HG03159 (cell line): Measurements from ENCODE around the gene ITPRIPL2.

Experiments used
- ATAC-seq: cut with Tn5 transposase; IDR thresholded peaks from one replicate; pipeline ENCODE4 v1.9.1; 2021; ENCODE audit warnings: mild to moderate bottlenecking, moderate library complexity; ENCODE audit not compliant: unreplicated experiment

The ITPRIPL2 gene

DNA sequence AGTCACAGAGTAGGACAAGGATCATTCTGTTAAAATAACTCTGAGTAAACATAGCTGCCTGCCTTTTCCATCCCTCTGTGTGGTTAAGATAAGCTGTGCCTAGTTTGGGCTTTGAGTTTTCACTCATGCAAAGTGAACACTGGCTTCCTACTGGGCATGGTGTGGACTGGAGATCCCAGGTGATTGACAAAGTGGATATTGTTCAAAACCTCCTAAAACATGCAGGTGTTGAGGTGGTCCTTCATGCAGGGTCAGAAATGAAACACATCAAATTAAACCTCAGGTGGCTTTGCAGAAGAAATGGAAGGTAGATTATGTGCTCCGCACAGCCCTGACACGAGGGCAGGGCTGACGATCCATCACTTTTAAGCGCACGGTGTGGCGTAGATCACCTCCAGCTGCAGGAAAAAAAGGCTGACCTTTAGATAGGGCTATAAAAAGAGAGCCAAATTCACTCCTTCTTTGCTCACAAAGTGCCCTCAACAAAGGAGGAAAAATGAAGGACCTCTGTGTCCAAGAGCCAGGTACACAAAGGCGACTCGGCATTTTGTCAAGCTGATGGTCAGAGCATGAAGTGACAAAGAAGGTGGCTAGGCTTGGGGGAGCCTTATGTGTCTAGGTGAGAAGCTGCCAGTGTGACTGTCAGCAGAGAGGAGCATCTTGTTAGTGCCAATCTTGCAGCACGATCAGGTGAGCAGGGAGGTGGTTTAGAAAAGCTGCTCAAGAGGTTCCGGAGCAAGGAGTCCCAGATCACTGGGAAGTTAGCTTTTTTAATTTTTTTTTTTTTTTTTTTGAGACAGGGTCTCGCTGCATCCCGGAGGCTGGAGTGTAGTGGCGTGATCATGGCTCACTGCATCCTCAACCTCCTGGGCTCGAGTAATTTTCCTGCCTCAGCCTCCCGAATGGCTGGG lies 19.9 kb upstream of the ITPRIPL2 start:
- no peak for ATAC-seq

DNA sequence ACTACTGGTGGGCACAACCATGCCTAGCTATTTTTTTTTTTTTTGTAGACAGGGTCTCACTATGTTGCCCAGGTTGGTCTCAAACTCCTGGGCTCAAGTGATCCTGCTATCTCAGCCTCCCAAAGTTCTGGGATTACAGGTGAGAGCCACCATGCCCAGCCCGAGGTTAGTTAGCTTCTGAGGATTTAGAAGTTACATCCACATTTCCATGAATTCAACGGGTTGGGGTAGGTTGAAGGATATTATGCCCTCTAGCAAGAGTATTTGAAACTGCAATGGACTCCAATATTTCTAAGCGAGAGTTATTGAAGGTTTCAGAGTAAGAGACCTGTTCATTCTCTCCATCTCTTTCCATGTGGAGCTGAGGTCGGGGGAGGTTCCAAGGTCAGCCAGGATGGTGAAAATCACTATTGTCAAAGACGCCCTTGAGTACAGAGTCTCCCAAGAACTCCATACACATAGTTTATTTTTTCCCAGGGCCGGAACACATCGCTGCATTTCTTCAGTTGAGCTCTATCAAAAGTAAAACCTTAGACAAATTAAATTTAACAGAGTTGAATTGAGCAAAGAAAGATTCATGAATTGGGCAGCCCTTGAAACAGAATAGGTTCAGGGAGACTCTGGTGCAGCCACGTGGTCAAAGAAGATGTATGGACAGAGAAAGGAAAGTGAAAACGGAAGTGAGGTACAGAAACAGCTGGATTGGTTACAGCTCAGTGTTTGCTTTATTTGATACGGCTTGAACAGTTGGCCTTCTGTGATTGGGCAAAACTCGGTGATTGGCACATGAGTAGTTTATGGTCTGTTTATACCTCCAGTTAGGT lies 19.0 kb upstream of the ITPRIPL2 start:
- no peak for ATAC-seq

GRCh38 chr16:19095654-19096053 lies 18.1 kb upstream of the ITPRIPL2 start:
- ATAC-seq = no peak

DNA sequence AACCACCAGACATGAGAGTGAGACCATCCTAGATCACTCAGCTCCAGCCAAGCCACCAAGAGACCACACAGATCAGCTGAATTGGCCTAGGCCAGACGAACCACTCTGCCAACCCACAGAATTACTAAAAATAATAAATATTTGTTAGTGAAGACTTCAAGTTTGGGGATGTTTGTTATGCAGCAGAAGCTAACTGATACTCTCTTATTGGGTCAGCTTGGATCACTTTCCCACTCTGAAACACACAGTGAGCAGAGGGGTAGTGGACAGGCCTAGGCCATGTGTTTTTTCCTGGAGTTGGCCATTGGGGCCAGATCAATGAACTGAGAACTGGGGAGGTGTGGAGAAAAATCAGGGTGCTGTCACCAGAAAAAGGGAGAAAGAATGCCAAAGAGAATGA lies 15.6 kb upstream of the ITPRIPL2 start:
- ATAC-seq = no peak

- ATAC-seq = no peak
These were observed 11.4 kb upstream of the ITPRIPL2 start for GRCh38 chr16:19102187-19102872.

- no peak for ATAC-seq
These were observed 9.2 kb upstream of the ITPRIPL2 start for GRCh38 chr16:19104607-19105006.

DNA sequence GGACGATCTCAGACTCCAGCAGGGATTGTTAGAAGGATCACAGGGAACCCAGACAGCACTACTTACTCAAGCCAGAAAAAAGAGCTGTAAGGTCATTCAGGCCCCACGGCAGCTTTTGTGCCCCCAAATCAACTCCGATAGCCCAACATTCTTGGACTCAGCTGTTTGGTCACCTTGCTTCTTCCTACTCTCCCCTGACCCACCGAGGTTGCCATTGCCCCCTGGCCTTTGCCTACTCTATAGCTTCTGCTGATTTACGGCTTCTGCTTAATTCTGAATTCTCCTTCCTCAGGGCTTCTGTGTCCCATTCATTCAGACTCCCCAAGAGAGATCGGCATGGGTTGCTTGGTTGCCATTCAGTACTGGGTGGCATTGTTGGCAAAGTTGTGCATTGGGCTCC lies 8.6 kb upstream of the ITPRIPL2 start:
- ATAC-seq = no peak

GRCh38 chr16:19105891-19106624 lies 7.7 kb upstream of the ITPRIPL2 start:
- no peak for ATAC-seq

- ATAC-seq = no peak
These were observed 7.1 kb upstream of the ITPRIPL2 start for GRCh38 chr16:19106625-19107020.

DNA sequence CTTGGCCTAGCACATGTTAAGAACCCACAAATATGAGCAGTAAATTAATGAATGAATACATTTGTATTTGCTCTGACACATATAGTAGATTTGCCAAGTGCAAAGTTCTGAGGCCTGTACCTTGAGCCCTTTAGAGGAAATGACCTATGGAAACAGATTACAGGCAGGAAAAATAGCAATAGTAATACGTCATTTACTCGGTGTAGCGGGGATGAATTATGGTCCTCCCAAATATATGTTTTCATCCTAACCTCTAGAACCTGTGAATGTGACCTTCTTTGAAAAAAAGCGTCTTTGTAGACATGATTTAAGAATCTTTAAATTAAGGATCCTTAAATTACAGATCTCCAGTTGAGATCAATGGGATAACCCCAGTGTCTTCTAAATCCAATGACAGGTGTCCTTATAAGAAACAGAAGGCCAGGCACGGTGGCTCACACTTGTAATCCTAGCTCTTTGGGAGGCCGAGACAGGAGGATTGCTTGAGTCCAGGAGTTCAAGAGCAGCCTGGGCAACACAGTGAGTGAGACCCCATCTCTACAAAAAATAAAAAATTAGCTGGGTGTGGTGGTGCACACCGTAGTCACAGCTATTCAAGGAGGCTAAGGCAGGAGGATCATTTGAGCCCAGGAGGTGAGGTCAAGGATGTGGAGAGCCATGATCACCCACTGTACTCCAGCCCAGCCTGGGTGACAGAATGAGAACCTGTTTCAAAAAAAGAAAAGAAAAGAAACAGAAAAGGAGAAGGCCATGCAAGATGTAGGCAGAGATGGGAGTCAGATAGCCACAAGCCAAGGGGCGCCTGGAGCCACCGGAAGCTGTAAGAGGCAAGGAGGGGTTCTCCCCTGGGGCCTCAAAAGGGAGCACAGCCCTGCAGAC lies 5.1 kb upstream of the ITPRIPL2 start:
- ATAC-seq = no peak

DNA sequence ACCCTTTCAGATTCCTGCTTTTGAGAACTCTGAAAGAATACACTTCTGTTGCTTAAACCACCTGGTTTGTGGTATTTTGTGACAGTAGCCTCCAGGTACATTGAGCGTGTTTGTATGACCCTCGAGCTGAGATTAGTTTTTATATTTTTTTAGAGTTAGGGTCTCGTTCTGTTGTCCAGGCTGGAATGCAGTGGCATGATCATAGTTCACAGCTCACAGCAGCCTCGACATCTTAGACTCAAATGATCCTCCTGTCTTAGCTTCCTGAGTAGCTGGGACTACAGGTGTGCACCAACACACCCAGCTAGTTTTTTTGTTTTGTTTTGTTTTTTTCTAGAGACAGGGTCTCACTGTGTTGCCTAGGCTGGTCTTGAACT lies 4.5 kb upstream of the ITPRIPL2 start:
- no peak for ATAC-seq

- no peak for ATAC-seq
These were observed 3.0 kb upstream of the ITPRIPL2 start for GRCh38 chr16:19110537-19111360.

- no peak for ATAC-seq
These were observed 1.7 kb upstream of the ITPRIPL2 start for GRCh38 chr16:19112099-19112407.

- no peak for ATAC-seq
These were observed 789 bp downstream of the ITPRIPL2 start for GRCh38 chr16:19114359-19115147.

DNA sequence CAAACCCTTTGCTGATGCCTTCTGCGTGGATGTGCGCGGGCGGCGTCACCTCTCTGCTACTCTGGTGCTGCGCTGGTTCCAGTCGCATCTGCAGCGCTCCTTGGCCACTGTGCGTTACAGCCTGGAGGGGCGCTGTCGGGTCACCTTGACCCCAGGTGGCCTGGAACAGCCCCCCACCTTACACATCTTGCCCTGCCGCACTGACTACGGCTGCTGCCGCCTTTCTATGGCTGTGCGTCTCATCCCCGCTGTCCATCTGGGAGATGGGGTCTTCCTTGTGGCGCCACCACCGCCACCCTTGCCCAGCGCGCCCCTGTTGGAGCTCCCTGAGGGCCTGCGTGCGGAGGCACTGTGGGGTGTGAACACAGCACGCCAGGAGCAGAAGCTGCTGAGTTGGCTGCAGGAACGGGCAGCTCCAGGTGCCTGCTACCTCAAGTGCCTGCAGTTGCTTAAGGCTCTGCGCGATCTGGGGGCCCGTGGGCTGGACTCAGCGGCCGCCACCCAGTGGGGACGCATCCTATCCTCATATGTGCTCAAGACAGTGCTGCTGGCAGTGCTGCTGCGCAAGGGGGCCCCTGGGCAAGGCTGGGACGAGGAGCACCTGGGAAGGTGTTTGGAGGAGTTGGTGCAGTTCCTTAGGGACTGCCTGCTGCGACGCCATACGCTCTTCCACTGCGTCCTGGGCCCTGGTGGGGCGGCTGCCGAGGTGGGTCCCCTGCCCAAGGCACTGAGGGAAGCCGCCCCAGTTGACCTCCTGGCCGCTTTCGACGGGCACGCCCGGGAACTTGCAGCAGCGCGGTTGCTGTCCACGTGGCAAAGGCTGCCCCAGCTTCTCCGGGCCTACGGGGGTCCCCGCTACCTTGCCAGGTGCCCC lies 1.6 kb downstream of the ITPRIPL2 start:
- ATAC-seq = no peak

DNA sequence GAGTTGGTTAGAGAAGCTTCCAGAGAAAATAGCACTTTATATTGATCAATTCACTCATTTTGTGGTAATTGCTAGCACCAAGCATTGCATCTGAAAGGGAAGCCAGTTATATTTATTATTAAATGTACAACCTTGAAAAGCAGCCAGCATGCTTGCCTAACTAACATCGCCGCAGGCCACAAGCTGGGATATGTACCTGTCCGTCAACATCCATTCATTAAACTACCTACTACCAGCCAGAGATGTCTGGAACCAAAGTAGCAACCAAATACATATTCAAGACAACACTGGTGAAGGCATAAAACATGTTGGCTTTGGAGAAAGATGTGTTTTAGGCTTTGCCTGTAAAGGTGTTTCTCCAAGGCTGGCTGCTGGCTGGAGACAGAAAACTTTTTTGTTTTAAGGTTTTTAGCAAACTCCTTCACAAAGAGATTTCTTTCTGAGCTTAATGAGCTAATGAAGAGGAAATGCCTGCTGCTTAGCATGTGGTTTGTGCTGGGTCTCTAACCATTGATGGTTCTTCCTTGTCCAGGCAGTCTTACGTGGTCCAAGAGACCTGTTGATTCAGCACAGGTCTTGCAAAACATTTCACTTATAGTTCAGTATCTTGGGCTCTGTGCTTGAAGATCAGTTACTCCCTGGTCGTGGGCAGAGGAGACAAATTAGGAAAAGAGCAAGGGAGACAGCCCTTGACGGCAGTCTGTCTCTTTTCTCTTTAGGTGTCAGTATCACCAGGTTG lies 3.1 kb downstream of the ITPRIPL2 start:
- no peak for ATAC-seq
